ENCODE results near the gene UNC5B. TPM values are rescaled to one million over a fixed set of nuclear protein-coding genes. Genes with fewer than 3 reads are reported as not detected.

The UNC5B gene
- total RNA-seq, 2 experiments from 2014 or later: 0.05 TPM; not detected in 1

GRCh38 chr10:71286521-71287294 lies 74.3 kb downstream of the UNC5B start:
- no peak overlapping the region for H3K4me3 Mint-ChIP-seq
- H3K4me1 Mint-ChIP-seq (ENCODE audit: low read depth): peaks cover 3% of the 10 kb centered on the region
- no peaks in the 10 kb centered on the region for H3K27me3 Mint-ChIP-seq (ENCODE audit: low read depth)
- DNase-seq: no peak
- ATAC-seq: no peak
- H3K36me3 Mint-ChIP-seq (ENCODE audit: low read depth): no peaks in the 10 kb centered on the region
- H3K9me3 Mint-ChIP-seq (ENCODE audit: insufficient read depth): no peaks in the 10 kb centered on the region
- no peak overlapping the region for H3K27ac Mint-ChIP-seq
- ChIA-PET POLR2A (no interaction called here), CTCF (interaction anchor here (2.3 kb wide), 1 partner anchor 16 kb away, joined by 14 read pairs; no protein-coding TSS in a partner anchor)

- peaks cover 3% of the 10 kb centered on the region for H3K4me1 Mint-ChIP-seq (ENCODE audit: low read depth)
- H3K4me3 Mint-ChIP-seq: no peak overlapping the region
- no peak for DNase-seq
- H3K27ac Mint-ChIP-seq: no peak overlapping the region
- ChIA-PET CTCF (no interaction called here), POLR2A (no interaction called here)
- no peaks in the 10 kb centered on the region for H3K27me3 Mint-ChIP-seq (ENCODE audit: low read depth)
- no peaks in the 10 kb centered on the region for H3K36me3 Mint-ChIP-seq (ENCODE audit: low read depth)
- ATAC-seq: no peak
- no peaks in the 10 kb centered on the region for H3K9me3 Mint-ChIP-seq (ENCODE audit: insufficient read depth)
Observed at GRCh38 chr10:71287456-71287855, 75.1 kb downstream of the UNC5B start.

GRCh38 chr10:71288461-71288860 lies 76.1 kb downstream of the UNC5B start:
- Mint-ChIP-seq H3K4me1 (ENCODE audit: low read depth) (peaks cover 3% of the 10 kb centered on the region), H3K9me3 (ENCODE audit: insufficient read depth) (no peaks in the 10 kb centered on the region), H3K27me3 (ENCODE audit: low read depth) (no peaks in the 10 kb centered on the region), H3K4me3 (no peak overlapping the region), H3K27ac (no peak overlapping the region), H3K36me3 (ENCODE audit: low read depth) (no peaks in the 10 kb centered on the region)
- ChIA-PET CTCF (no interaction called here), POLR2A (no interaction called here)
- no peak for DNase-seq
- ATAC-seq: no peak

- Mint-ChIP-seq H3K27me3 (ENCODE audit: low read depth) (no peaks in the 10 kb centered on the region), H3K9me3 (ENCODE audit: insufficient read depth) (no peaks in the 10 kb centered on the region), H3K36me3 (ENCODE audit: low read depth) (no peaks in the 10 kb centered on the region), H3K4me1 (ENCODE audit: low read depth) (peaks cover 3% of the 10 kb centered on the region), H3K4me3 (no peak overlapping the region), H3K27ac (peak overlapping the region; percentile 16)
- POLR2A ChIA-PET: no interaction called here
- DNase-seq (no peak), ATAC-seq (no peak)
- CTCF ChIA-PET: interaction anchor here (0.6 to 1.4 kb wide), 2 partner anchors 19 to 96 kb away, joined by 4 read pairs; no protein-coding TSS in a partner anchor
Observed at GRCh38 chr10:71289421-71290130, 77.2 kb downstream of the UNC5B start.

- Mint-ChIP-seq H3K27me3 (ENCODE audit: low read depth) (no peaks in the 10 kb centered on the region), H3K9me3 (ENCODE audit: insufficient read depth) (no peaks in the 10 kb centered on the region), H3K27ac (no peak overlapping the region), H3K36me3 (ENCODE audit: low read depth) (no peaks in the 10 kb centered on the region), H3K4me1 (ENCODE audit: low read depth) (peaks cover 3% of the 10 kb centered on the region), H3K4me3 (no peak overlapping the region)
- DNase-seq (no peak), ATAC-seq (no peak)
- POLR2A ChIA-PET: no interaction called here
- CTCF ChIA-PET: interaction anchor here (0.6 to 1.4 kb wide), 2 partner anchors 20 to 97 kb away, joined by 4 read pairs; no protein-coding TSS in a partner anchor
Observed at GRCh38 chr10:71290331-71290730, 78.0 kb downstream of the UNC5B start.

- DNase-seq (no peak), ATAC-seq (no peak)
- H3K27me3 Mint-ChIP-seq (ENCODE audit: low read depth): no peaks in the 10 kb centered on the region
- no peak overlapping the region for H3K27ac Mint-ChIP-seq
- H3K9me3 Mint-ChIP-seq (ENCODE audit: insufficient read depth): no peaks in the 10 kb centered on the region
- CTCF ChIA-PET: interaction anchor here (1.4 kb wide), 1 partner anchor 21 kb away, joined by 4 read pairs; no protein-coding TSS in a partner anchor
- POLR2A ChIA-PET: interaction anchor here (0.6 kb wide), 1 partner anchor 699 kb away, joined by 4 read pairs; no protein-coding TSS in a partner anchor
- peaks cover 3% of the 10 kb centered on the region for H3K4me1 Mint-ChIP-seq (ENCODE audit: low read depth)
- H3K4me3 Mint-ChIP-seq: no peak overlapping the region
- H3K36me3 Mint-ChIP-seq (ENCODE audit: low read depth): no peaks in the 10 kb centered on the region
Observed at GRCh38 chr10:71290806-71291527, 78.6 kb downstream of the UNC5B start.

GRCh38 chr10:71291528-71291900 lies 79.1 kb downstream of the UNC5B start:
- Mint-ChIP-seq H3K9me3 (ENCODE audit: insufficient read depth) (no peaks in the 10 kb centered on the region), H3K4me3 (no peak overlapping the region), H3K27me3 (ENCODE audit: low read depth) (no peaks in the 10 kb centered on the region), H3K27ac (no peak overlapping the region), H3K36me3 (ENCODE audit: low read depth) (no peaks in the 10 kb centered on the region), H3K4me1 (ENCODE audit: low read depth) (peaks cover 3% of the 10 kb centered on the region)
- ATAC-seq: no peak
- DNase-seq: no peak
- CTCF ChIA-PET: interaction anchor here (1.3 kb wide), 1 partner anchor 22 kb away, joined by 3 read pairs; no protein-coding TSS in a partner anchor
- POLR2A ChIA-PET: no interaction called here

GRCh38 chr10:71292624-71293445 lies 80.5 kb downstream of the UNC5B start:
- Mint-ChIP-seq H3K27ac (no peak overlapping the region), H3K36me3 (ENCODE audit: low read depth) (no peaks in the 10 kb centered on the region), H3K9me3 (ENCODE audit: insufficient read depth) (no peaks in the 10 kb centered on the region), H3K4me1 (ENCODE audit: low read depth) (peaks cover 3% of the 10 kb centered on the region), H3K4me3 (no peak overlapping the region), H3K27me3 (ENCODE audit: low read depth) (no peaks in the 10 kb centered on the region)
- no peak for ATAC-seq
- ChIA-PET CTCF (interaction anchor here (1.2 to 1.3 kb wide), 2 partner anchors 8 to 21 kb away, joined by 3 to 5 read pairs; no protein-coding TSS in a partner anchor), POLR2A (no interaction called here)
- no peak for DNase-seq

- ATAC-seq: no peak
- no peaks in the 10 kb centered on the region for H3K36me3 Mint-ChIP-seq (ENCODE audit: low read depth)
- POLR2A ChIA-PET: no interaction called here
- CTCF ChIA-PET: interaction anchor here (1.2 kb wide), 1 partner anchor 9 kb away, joined by 5 read pairs; no protein-coding TSS in a partner anchor
- no peak overlapping the region for H3K4me3 Mint-ChIP-seq
- H3K4me1 Mint-ChIP-seq (ENCODE audit: low read depth): peaks cover 3% of the 10 kb centered on the region
- H3K27ac Mint-ChIP-seq: no peak overlapping the region
- H3K9me3 Mint-ChIP-seq (ENCODE audit: insufficient read depth): no peaks in the 10 kb centered on the region
- no peak for DNase-seq
- H3K27me3 Mint-ChIP-seq (ENCODE audit: low read depth): no peaks in the 10 kb centered on the region
Observed at GRCh38 chr10:71293446-71294084, 81.2 kb downstream of the UNC5B start.

- Mint-ChIP-seq H3K36me3 (ENCODE audit: low read depth) (no peaks in the 10 kb centered on the region), H3K27ac (no peak overlapping the region), H3K9me3 (ENCODE audit: insufficient read depth) (no peaks in the 10 kb centered on the region), H3K27me3 (ENCODE audit: low read depth) (no peaks in the 10 kb centered on the region), H3K4me3 (no peak overlapping the region), H3K4me1 (ENCODE audit: low read depth) (peaks cover 3% of the 10 kb centered on the region)
- ChIA-PET CTCF (no interaction called here), POLR2A (no interaction called here)
- no peak for ATAC-seq
- no peak for DNase-seq
Observed at GRCh38 chr10:71294091-71294561, 81.8 kb downstream of the UNC5B start.

GRCh38 chr10:71294856-71295255 lies 82.5 kb downstream of the UNC5B start:
- CTCF ChIA-PET: no interaction called here
- POLR2A ChIA-PET: no interaction called here

More at GRCh38 chr10:71294856-71295255, 82.5 kb downstream of the UNC5B start:
- ATAC-seq (no peak), DNase-seq (no peak)
- Mint-ChIP-seq H3K4me3 (no peak overlapping the region), H3K36me3 (ENCODE audit: low read depth) (no peaks in the 10 kb centered on the region), H3K27ac (no peak overlapping the region), H3K4me1 (ENCODE audit: low read depth) (peaks cover 3% of the 10 kb centered on the region), H3K27me3 (ENCODE audit: low read depth) (no peaks in the 10 kb centered on the region), H3K9me3 (ENCODE audit: insufficient read depth) (no peaks in the 10 kb centered on the region)

Measured in activated CD8-positive, alpha-beta T cell treated with anti-CD3 and anti-CD28 coated beads, Interleukin-2, amount 10 ng/mL, durations not matched to agents 7 days and 5 days (primary cell).